Measurements from ENCODE around the gene FSTL4. TPM values are rescaled to one million over a fixed set of nuclear protein-coding genes. Genes with fewer than 3 reads are reported as not detected.
A peak's percentile ranks its signal among the peaks of the same experiment; 100 is the strongest.

Gene FSTL4
- total RNA-seq, 2 donors from 2014 or later = not detected

GRCh38 chr5:133402775-133403174, 209.6 kb downstream of the FSTL4 start:
- no peak for TF ChIP-seq CTCF (IDR thresholded peaks at IDR 0.05)
- Histone ChIP-seq H3K4me1 (no peaks in the 10 kb centered on the region), H3K4me3 (no peak overlapping the region), H3K36me3 (no peaks in the 10 kb centered on the region), H3K27me3 (no peaks in the 10 kb centered on the region), H3K27ac (no peak overlapping the region), H3K9me3 (no peaks in the 10 kb centered on the region)
- DNase-seq (ENCODE audit: low spot score) = peak; percentile 32

- no peak overlapping the region for H3K27ac ChIP-seq
- no peak for TF ChIP-seq CTCF (IDR thresholded peaks at IDR 0.05)
- no peaks in the 10 kb centered on the region for H3K4me1 ChIP-seq
- H3K27me3 ChIP-seq = no peaks in the 10 kb centered on the region
- no peak overlapping the region for H3K4me3 ChIP-seq
- DNase-seq (ENCODE audit: low spot score) = no peak
- H3K9me3 ChIP-seq = no peaks in the 10 kb centered on the region
- H3K36me3 ChIP-seq = no peaks in the 10 kb centered on the region
Measured at GRCh38 chr5:133401731-133402347, 210.5 kb downstream of the FSTL4 start.

DNA sequence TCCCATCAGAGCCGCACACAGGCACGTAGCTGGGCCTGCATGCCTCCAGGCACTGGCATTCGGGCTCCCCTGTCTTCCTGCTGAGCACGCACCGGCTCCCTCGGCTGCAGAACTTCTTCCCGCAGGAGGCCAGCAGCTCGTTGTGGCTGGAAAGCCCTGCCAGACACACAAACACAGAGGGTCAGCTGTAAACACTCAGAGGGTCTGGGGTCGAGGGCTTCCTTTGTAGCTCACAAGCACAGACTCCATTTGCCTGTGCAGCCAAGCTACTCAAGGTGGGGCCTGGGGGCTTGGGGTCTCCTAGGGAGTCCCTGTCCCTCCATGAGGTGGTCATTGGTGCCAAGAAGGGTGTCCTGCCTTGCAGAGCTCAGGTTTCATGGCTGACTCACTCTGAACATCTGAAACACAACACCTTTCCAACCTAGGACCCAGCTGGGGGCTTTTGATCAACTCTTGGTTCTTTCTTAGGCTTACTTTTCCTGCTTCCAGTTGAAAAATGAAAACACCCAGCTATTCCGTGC, 211.4 kb downstream of the FSTL4 start:
- peak; percentile 40 for DNase-seq (ENCODE audit: low spot score)
- Histone ChIP-seq H3K4me1 (no peaks in the 10 kb centered on the region), H3K27me3 (no peaks in the 10 kb centered on the region), H3K4me3 (no peak overlapping the region), H3K27ac (no peak overlapping the region), H3K36me3 (no peaks in the 10 kb centered on the region), H3K9me3 (no peaks in the 10 kb centered on the region)
- no peak for TF ChIP-seq CTCF (IDR thresholded peaks at IDR 0.05)

DNA sequence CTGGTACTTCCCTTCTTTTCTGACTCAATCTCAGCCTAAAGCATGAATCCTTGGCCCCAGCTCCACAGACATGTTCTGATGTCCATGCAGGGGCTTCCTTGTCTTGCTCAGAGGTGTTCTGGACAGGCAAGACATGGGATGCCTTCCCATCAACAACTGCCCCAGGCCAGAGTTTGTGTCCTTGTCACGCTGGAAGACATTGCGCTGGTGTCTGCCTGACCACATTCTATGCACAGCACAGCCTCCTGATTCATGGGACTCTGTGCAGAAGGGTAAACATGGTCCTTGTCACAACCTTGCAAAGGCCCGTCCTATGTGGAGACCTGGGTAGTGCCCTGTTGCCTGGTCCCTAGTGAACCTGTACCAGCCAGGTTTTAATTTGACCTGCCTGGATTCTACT, 212.2 kb downstream of the FSTL4 start:
- H3K4me1 ChIP-seq = no peaks in the 10 kb centered on the region
- no peak for TF ChIP-seq CTCF (IDR thresholded peaks at IDR 0.05)
- no peaks in the 10 kb centered on the region for H3K36me3 ChIP-seq
- H3K9me3 ChIP-seq = no peaks in the 10 kb centered on the region
- no peak overlapping the region for H3K27ac ChIP-seq
- DNase-seq (ENCODE audit: low spot score) = peak; percentile 32
- H3K27me3 ChIP-seq = no peaks in the 10 kb centered on the region
- H3K4me3 ChIP-seq = no peak overlapping the region

DNA sequence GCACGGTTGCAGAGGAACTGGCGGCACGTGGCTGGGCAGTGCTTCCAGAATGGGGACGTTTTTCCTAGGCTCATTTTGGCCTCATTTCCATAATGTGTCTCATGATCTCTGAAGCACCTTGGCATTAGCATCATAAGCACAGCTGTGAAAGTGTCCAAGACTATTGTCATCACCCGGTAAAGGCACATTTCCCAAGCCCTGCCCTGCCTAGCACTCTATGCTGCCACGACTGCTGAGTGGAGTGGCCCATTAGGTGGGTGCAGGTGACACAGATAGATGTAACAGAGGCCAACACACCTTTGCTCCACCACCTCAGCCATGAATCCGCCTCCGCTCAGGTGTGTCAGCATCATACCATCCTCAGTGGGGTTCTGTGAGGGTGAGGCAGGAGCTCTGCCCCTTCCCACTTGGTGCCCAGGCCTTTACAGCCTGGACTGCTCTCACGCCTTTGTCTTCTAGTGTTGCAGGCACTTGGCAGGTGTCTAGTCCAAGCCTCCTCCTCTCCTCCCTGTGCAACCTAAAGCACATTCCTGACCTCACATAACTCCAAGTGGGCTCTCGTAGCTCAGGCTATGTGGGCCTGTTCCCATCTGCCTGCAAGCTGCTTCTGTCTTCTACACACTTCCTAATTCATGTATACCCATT, 213.0 kb downstream of the FSTL4 start:
- Histone ChIP-seq H3K9me3 (no peaks in the 10 kb centered on the region), H3K27ac (no peak overlapping the region), H3K27me3 (no peaks in the 10 kb centered on the region), H3K4me3 (no peak overlapping the region), H3K36me3 (no peaks in the 10 kb centered on the region), H3K4me1 (no peaks in the 10 kb centered on the region)
- peak; percentile 38 for DNase-seq (ENCODE audit: low spot score)
- no peak for TF ChIP-seq CTCF (IDR thresholded peaks at IDR 0.05)
